ENCODE data around the gene ARHGEF11.
A peak's percentile ranks its signal among the peaks of the same experiment; 100 is the strongest.
"Not testable (repeated sequence)": the region's sequence is repeated elsewhere in the genome, so short reads cannot be mapped to it uniquely, and the experiment has no call there.

The ARHGEF11 gene

GRCh38 chr1:157045250-157046218, at the start of gene ARHGEF11:
TSS of gene ARHGEF11 (minus strand) at chr1:157045742. CDS start at chr1:157044330, 1,412 bp downstream.
- FAIRE-seq (no peak), DNase-seq (ENCODE audit: low spot score) (peak; percentile 71)

- FAIRE-seq (no peak), DNase-seq (ENCODE audit: low spot score) (no peak)
Observed at GRCh38 chr1:157095091-157095490, 49.5 kb upstream of the ARHGEF11 start.

DNA sequence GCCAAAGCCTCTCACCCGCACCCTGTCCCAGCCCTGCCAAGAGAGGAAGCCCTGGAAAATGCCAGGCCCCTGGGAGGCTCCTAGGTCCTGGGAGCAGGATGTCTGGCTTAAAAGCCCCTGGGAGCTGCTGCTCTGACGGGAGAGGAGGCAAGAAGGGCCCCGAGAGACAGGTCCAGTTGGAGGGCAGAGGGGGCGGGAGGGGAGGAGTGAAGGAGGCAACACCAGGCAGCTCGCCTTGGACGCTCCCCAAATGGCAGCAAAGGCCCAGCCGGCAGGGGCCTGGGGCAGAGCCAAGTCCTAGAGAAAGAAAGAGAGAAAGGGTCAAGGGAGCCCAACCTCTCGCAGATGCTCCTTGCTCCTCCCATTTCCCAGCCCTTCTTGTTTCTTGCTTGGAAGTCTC, 47.3 kb upstream of the ARHGEF11 start:
- FAIRE-seq (no peak), DNase-seq (ENCODE audit: low spot score) (no peak)

GRCh38 chr1:157091668-157092273, 46.2 kb upstream of the ARHGEF11 start:
- FAIRE-seq (no peak), DNase-seq (ENCODE audit: low spot score) (no peak)

- DNase-seq (ENCODE audit: low spot score), result no peak
- FAIRE-seq, result no peak
Observed at GRCh38 chr1:157091186-157091585, 45.6 kb upstream of the ARHGEF11 start.

- FAIRE-seq, result no peak
Observed at GRCh38 chr1:157090771-157091170, 45.2 kb upstream of the ARHGEF11 start.

GRCh38 chr1:157090196-157090647, 44.7 kb upstream of the ARHGEF11 start:
- FAIRE-seq (no peak), DNase-seq (ENCODE audit: low spot score) (peak; percentile 48)

More at GRCh38 chr1:157090771-157091170, 45.2 kb upstream of the ARHGEF11 start:
- DNase-seq (ENCODE audit: low spot score), result no peak

- DNase-seq (ENCODE audit: low spot score), result no peak
- no peak for FAIRE-seq
Observed at GRCh38 chr1:157089789-157090188, 44.2 kb upstream of the ARHGEF11 start.

DNA sequence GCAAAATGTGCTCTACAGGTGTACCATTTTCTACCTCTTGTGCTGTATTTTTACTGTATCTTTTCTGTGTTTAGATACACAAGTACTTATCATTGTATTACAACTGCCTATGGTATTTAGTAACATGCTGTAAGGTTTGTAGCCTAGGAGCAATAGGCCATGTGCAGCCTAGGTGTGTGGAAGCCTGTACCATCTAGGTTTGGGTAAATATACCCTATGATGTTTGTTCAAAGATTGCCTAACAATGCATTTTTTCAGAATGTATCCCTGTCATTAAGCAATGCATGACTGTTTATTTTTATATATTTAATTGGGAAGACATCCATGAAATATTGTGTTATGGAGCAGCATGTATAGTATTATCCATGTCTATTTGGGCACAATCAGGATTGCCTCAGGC, 43.1 kb upstream of the ARHGEF11 start:
- FAIRE-seq (no peak), DNase-seq (ENCODE audit: low spot score) (no peak)

GRCh38 chr1:157087030-157087429, 41.5 kb upstream of the ARHGEF11 start:
- FAIRE-seq (no peak), DNase-seq (ENCODE audit: low spot score) (no peak)

DNA sequence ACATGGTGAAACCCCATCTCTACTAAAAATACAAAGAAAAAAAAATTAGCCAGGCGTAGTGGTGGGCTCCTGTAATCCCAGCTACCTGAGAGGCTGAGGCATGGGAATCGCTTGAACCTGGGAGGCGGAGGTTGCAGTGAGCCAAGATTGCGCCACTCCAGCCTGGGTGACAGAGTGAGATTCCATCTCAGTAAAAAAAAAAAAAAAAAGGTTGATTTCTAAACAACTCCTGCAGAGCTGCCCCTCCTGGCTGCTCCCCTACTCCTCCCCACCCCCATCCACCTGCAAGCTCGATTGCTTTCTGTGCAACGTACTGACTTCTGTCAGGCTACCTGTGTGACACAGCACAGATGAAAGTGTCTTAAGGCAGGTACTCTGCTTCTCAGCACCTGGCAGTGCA, 40.8 kb upstream of the ARHGEF11 start:
- no peak for FAIRE-seq

DNA sequence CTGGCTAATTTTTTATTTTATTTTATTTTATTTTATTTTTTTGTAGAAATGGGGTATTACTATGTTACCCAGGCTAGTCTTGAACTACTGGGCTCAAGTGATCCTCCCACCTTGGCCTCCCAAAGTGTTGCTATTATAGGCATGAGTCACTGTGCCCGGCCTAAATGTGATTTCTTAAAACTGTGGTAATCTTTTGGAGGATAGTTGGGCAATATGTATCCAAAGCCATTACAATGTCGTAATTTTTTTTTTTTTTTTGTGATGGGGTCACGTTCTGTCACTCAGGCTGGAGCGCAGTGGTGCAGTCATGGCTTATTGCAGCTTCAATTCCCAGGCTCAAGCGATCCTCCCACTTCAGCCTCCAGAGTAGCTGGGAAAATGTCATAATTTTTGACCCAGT, 39.9 kb upstream of the ARHGEF11 start:
- FAIRE-seq (no peak), DNase-seq (ENCODE audit: low spot score) (no peak)

More for the DNA sequence above, 40.8 kb upstream of the ARHGEF11 start:
- no peak for DNase-seq (ENCODE audit: low spot score)

DNA sequence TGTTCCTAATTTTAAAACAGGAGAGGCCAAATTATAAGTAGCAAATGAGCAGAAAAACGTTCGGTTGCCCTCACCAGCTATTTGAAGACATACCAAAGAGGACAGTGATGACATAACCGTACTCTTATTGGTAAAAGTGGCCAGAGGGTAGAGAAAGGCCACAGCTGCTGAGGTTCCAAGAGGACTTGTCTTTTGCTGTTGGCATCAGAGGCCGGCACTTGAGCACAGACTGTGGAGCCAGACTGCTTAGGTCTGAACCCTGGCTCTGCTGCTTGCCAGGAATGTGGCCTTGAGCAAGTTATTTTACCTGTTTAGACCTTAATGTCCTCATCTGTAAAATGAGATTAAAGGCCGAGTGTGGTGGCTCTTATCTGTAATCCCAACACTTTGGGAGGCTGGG, 39.2 kb upstream of the ARHGEF11 start:
- FAIRE-seq (no peak), DNase-seq (ENCODE audit: low spot score) (no peak)

- FAIRE-seq (no peak), DNase-seq (ENCODE audit: low spot score) (no peak)
Observed at GRCh38 chr1:157081707-157082106, 36.2 kb upstream of the ARHGEF11 start.

DNA sequence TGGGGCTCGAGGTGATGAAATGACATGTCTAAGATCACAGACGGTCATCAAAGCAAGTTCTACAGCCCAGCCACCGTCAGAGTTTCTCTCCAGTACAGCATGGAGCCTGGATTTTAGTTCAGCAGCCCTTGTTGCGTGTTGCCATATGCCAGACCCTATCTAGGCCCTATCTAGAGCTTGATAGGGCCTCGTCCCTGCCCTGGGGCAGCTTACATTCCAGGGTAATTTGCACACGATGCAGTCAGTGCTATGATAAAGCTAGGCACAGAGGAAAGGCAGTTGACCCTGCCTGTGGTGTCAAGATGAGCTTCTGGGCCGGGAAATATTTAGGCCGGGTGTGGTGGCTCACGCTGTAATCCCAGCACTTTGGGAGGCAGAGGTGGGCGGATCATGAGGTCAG, 35.2 kb upstream of the ARHGEF11 start:
- no peak for DNase-seq (ENCODE audit: low spot score)
- FAIRE-seq, result no peak

DNA sequence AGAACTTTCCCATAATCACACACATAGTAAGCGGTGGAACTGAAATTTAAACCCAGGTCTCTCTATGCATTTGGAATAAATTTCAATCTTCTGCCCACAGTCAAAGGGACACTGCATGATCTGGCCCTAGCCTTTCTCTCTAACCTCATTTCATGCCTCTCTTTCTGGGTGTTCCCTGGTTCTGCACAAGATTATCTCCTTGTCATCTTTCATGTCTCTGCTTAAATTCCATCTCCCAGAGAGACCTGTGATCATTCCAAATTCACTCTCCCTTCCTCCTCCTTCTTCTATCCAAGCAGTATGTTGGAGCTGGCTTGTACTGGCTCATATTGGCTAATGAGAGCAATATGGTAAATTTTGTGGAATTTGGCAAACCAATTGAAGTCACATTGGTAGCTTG, 31.9 kb upstream of the ARHGEF11 start:
- no peak for FAIRE-seq
- DNase-seq (ENCODE audit: low spot score), result no peak

DNA sequence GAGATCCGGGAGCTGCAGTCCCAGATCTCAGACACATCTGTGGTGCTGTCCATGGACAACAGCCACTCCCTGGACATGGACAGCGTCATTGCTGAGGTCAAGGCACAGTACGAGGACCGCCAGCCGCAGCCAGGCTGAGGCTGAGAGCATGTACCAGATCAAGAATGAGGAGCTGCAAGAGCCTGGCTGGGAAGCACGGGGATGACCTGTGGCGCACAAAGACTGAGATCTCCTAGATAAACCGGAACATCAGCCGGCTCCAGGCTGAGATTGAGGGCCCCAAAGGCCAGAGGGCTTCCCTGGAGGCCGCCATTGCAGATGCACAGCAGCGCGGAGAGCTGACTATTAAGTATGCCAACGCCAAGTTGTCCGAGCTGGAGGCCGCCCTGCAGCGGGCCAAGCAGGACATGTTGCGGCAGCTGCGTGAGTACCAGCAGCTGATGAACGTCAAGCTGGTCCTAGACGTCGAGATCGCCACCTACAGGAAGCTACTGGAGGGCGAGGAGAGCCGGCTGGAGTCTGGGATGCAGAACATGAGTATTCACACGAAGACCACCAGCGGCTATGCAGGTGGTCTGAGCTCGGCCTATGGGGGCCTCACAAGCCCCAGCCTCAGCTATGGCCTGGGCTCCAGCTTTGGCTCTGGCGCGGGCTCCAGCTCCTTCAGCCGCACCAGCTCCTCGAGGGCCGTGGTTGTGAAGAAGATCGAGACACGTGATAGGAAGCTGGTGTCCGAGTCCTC, 28.6 kb upstream of the ARHGEF11 start:
- FAIRE-seq (no peak), DNase-seq (ENCODE audit: low spot score) (no peak)

DNA sequence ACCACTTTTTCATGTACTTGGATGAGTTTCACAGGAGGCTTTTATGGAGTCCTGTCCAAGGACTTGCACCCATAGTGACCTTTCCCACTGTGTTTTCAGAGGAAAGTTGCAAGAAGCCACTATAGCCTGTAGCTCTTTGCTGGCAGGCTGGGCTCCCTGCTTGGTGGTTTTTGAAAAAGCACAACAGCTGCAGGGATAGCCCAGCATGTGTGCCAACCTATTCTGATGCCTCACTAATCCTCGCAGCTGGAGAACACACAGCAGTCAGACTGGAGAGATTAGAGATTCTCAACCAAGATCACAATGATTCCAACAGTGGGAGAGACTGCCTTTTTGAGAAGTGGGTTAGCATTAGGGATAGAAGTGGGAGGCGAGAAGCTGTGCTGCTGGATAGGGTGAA, 24.1 kb upstream of the ARHGEF11 start:
- FAIRE-seq (no peak), DNase-seq (ENCODE audit: low spot score) (no peak)

GRCh38 chr1:157059241-157059640, 13.7 kb upstream of the ARHGEF11 start:
- FAIRE-seq; DNase-seq (ENCODE audit: low spot score): not testable (repeated sequence)

GRCh38 chr1:157056269-157056668, 10.7 kb upstream of the ARHGEF11 start:
- FAIRE-seq (no peak), DNase-seq (ENCODE audit: low spot score) (no peak)

DNA sequence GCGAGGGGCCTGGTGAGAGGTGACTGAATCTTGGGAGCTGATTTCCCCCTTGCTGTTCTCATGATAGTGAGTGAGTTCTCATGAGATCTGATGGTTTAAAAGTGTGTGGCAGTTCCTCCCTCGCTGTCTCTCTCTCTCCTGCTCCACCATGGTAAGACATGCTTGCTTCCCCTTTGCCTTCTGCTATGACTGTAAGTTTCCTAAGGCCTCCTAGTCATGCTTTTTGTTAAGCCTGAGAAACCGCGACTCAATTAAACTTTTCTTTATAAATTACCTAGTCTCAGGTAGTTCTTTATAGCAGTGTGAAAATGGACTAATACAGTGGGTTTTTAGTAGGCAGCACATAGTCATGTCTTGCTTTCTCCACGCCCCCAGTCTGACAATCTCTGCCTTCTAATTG, 10.2 kb upstream of the ARHGEF11 start:
- DNase-seq (ENCODE audit: low spot score); FAIRE-seq: not testable (repeated sequence)

GRCh38 chr1:157050836-157051235, 5.3 kb upstream of the ARHGEF11 start:
- no peak for DNase-seq (ENCODE audit: low spot score)
- no peak for FAIRE-seq

Data from RCC 7860 (cell line).